Astrocyte (in vitro differentiated cells and primary cell): ENCODE measurements around the gene PDZD2. TPM values are rescaled to one million over a fixed set of nuclear protein-coding genes. Genes with fewer than 3 reads are reported as not detected.

Source experiments
- DNase-seq: peaks from one replicate; pipeline ENCODE4 v3.0.0-alpha.2; 2010; ENCODE audit warnings: low read depth
- FAIRE-seq: peaks from 2 replicates; lab custom pipeline; 2011; peaks lifted over from hg19 to GRCh38; lab: Jason Lieb, UNC
- H2AFZ ChIP-seq: 2 replicates; pipeline ENCODE4 v1.6.0; 2012; ENCODE audit warnings: low read depth, low read length, inconsistent platforms
- H3K27ac ChIP-seq: 2 replicates; pipeline ENCODE4 v1.5.1; 2011; ENCODE audit warnings: low read depth, low read length, inconsistent platforms
- H3K27me3 ChIP-seq: 2 replicates; pipeline ENCODE4 v1.6.0; 2011; ENCODE audit warnings: low read length, inconsistent platforms; ENCODE audit not compliant: insufficient read depth
- H3K36me3 ChIP-seq: 2 replicates; pipeline ENCODE4 v1.5.1; 2011; ENCODE audit warnings: low read length, inconsistent platforms; ENCODE audit not compliant: insufficient read depth
- H3K4me1 ChIP-seq: 2 replicates; pipeline ENCODE4 v1.5.1; 2011; ENCODE audit warnings: low read length, inconsistent platforms; ENCODE audit not compliant: insufficient read depth
- H3K4me2 ChIP-seq: 2 replicates; pipeline ENCODE4 v1.6.0; 2012; ENCODE audit warnings: low read length, inconsistent platforms
- H3K4me3 ChIP-seq: 2 replicates; pipeline ENCODE4 v1.5.1; 2011; ENCODE audit warnings: low read depth, mild to moderate bottlenecking, low read length, inconsistent platforms; ENCODE audit not compliant: insufficient read depth
- H3K79me2 ChIP-seq: 2 replicates; pipeline ENCODE4 v1.6.0; 2012; ENCODE audit warnings: mild to moderate bottlenecking, low read length, inconsistent platforms; ENCODE audit not compliant: insufficient read depth
- H3K9ac ChIP-seq: 2 replicates; pipeline ENCODE4 v1.6.0; 2012; ENCODE audit warnings: mild to moderate bottlenecking, low read length, inconsistent platforms
- H3K9me3 ChIP-seq: 2 replicates; pipeline ENCODE4 v1.5.1; 2012; ENCODE audit warnings: low read depth, mild to moderate bottlenecking, low read length, inconsistent platforms; ENCODE audit not compliant: insufficient read depth
- H4K20me1 ChIP-seq: 2 replicates; pipeline ENCODE4 v1.6.0; 2012; ENCODE audit warnings: low read length, inconsistent platforms; ENCODE audit not compliant: insufficient read depth
- H3K27ac Mint-ChIP-seq: one replicate; pipeline ENCODE4 v1.8.0; 2021; ENCODE audit warnings: mild to moderate bottlenecking, mixed read lengths; ENCODE audit not compliant: unreplicated experiment
- H3K27me3 Mint-ChIP-seq: one replicate; pipeline ENCODE4 v1.8.0; 2021; ENCODE audit warnings: low read depth, mixed read lengths; ENCODE audit not compliant: unreplicated experiment
- H3K36me3 Mint-ChIP-seq: one replicate; pipeline ENCODE4 v1.8.0; 2021; ENCODE audit warnings: low read depth, mixed read lengths; ENCODE audit not compliant: unreplicated experiment
- H3K4me1 Mint-ChIP-seq: one replicate; pipeline ENCODE4 v1.8.0; 2021; ENCODE audit warnings: low read depth, mixed read lengths; ENCODE audit not compliant: unreplicated experiment
- H3K4me3 Mint-ChIP-seq: one replicate; pipeline ENCODE4 v1.8.0; 2021; ENCODE audit warnings: mild to moderate bottlenecking, moderate library complexity, mixed read lengths; ENCODE audit not compliant: unreplicated experiment
- H3K9me3 Mint-ChIP-seq: one replicate; pipeline ENCODE4 v1.8.0; 2021; ENCODE audit warnings: mild to moderate bottlenecking, mixed read lengths; ENCODE audit not compliant: unreplicated experiment
- EZH2 ChIP-seq: IDR thresholded peaks from 2 replicates; pipeline ENCODE4 v1.6.1; 2012; ENCODE audit warnings: mild to moderate bottlenecking, low read length, inconsistent platforms; ENCODE audit not compliant: insufficient read depth
- total RNA-seq: library from RNA; stranded (reverse); gene quantifications from 2 replicates; pipeline ENCODE4 v1.2.1, GENCODE V29; 2021
- TF ChIP-seq, protein P1 (sequence below): IDR thresholded peaks from 2 replicates; pipeline ENCODE4 v1.5.1; 2011; ENCODE audit warnings: low read depth, mild to moderate bottlenecking, inconsistent platforms, low read length, moderate library complexity; ENCODE audit not compliant: insufficient read depth

The PDZD2 gene
- total RNA-seq, 1 donor from 2014 or later: 10.3 TPM

GRCh38 chr5:31750215-31750614 lies 111.3 kb downstream of the PDZD2 start:
- Histone ChIP-seq H2AFZ (no peak overlapping the region), H3K4me2 (no peak overlapping the region), H3K27me3 (peaks cover 10% of the 10 kb centered on the region), H4K20me1 (no peaks in the 10 kb centered on the region), H3K9me3 (peaks cover 2% of the 10 kb centered on the region), H3K4me3 (no peak overlapping the region), H3K36me3 (no peaks in the 10 kb centered on the region), H3K27ac (no peak overlapping the region), H3K4me1 (no peaks in the 10 kb centered on the region), H3K9ac (no peak overlapping the region), H3K79me2 (no peaks in the 10 kb centered on the region)
- Mint-ChIP-seq H3K4me1 (no peaks in the 10 kb centered on the region), H3K27ac (no peak overlapping the region), H3K27me3 (peaks cover 12% of the 10 kb centered on the region), H3K36me3 (no peaks in the 10 kb centered on the region), H3K4me3 (no peak overlapping the region), H3K9me3 (peaks cover 4% of the 10 kb centered on the region)
- TF ChIP-seq, protein P1, sequence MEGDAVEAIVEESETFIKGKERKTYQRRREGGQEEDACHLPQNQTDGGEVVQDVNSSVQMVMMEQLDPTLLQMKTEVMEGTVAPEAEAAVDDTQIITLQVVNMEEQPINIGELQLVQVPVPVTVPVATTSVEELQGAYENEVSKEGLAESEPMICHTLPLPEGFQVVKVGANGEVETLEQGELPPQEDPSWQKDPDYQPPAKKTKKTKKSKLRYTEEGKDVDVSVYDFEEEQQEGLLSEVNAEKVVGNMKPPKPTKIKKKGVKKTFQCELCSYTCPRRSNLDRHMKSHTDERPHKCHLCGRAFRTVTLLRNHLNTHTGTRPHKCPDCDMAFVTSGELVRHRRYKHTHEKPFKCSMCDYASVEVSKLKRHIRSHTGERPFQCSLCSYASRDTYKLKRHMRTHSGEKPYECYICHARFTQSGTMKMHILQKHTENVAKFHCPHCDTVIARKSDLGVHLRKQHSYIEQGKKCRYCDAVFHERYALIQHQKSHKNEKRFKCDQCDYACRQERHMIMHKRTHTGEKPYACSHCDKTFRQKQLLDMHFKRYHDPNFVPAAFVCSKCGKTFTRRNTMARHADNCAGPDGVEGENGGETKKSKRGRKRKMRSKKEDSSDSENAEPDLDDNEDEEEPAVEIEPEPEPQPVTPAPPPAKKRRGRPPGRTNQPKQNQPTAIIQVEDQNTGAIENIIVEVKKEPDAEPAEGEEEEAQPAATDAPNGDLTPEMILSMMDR: no peak
- TF ChIP-seq EZH2: no peak
- FAIRE-seq (no peak), DNase-seq (no peak)

GRCh38 chr5:31751610-31752009 lies 112.7 kb downstream of the PDZD2 start:
- H3K4me3 Mint-ChIP-seq: no peak overlapping the region
- H3K9me3 Mint-ChIP-seq: peaks cover 4% of the 10 kb centered on the region
- peaks cover 8% of the 10 kb centered on the region for H3K27me3 ChIP-seq

DNA sequence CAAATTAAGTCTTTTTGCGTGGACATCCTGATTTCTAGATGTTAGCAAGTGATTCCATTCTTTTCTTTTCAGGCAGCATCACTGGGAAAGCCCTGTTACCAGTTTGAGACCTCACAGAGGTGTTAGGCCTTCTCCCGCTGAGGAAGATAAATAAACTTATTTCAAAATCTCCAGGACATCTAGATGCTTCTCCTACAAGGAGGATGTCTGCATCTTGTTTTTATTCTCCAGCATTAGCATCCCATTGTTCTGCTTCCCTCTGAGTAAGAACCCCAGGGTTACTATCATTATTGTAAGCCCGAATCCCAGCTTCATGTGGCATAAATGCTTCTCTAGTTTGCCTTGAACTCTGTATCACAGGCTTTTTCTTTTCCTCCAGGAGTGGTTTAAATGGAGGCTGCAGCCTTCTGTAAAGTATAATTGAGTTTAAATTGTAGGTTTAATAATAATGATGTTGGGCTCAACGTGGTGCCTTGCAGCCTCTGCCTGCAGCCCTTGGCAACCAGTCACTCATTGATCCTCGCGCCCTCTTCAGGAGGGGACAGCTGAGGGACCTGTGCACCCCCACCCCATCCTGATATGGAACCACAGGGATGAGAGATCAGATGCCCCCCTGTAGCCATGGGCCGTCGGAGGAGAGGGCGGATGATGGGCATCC lies 114.9 kb downstream of the PDZD2 start:
- Histone ChIP-seq H4K20me1 (no peaks in the 10 kb centered on the region), H3K9ac (no peak overlapping the region), H2AFZ (no peak overlapping the region), H3K4me2 (no peak overlapping the region), H3K4me3 (no peak overlapping the region), H3K79me2 (no peaks in the 10 kb centered on the region), H3K9me3 (peaks cover 2% of the 10 kb centered on the region), H3K27ac (no peak overlapping the region), H3K27me3 (peaks cover 7% of the 10 kb centered on the region), H3K4me1 (no peaks in the 10 kb centered on the region), H3K36me3 (no peaks in the 10 kb centered on the region)
- Mint-ChIP-seq H3K36me3 (no peaks in the 10 kb centered on the region), H3K27ac (no peak overlapping the region), H3K4me3 (no peak overlapping the region), H3K9me3 (peaks cover 4% of the 10 kb centered on the region), H3K27me3 (peaks cover 12% of the 10 kb centered on the region), H3K4me1 (no peaks in the 10 kb centered on the region)
- DNase-seq: no peak
- TF ChIP-seq, protein P1: no peak
- TF ChIP-seq EZH2: no peak
- FAIRE-seq: no peak

More at GRCh38 chr5:31751610-31752009, 112.7 kb downstream of the PDZD2 start:
- Histone ChIP-seq H3K9me3 (peaks cover 2% of the 10 kb centered on the region), H3K36me3 (no peaks in the 10 kb centered on the region), H3K4me2 (no peak overlapping the region), H3K4me3 (no peak overlapping the region), H3K9ac (no peak overlapping the region), H2AFZ (no peak overlapping the region), H3K4me1 (no peaks in the 10 kb centered on the region), H3K27ac (no peak overlapping the region), H4K20me1 (no peaks in the 10 kb centered on the region), H3K79me2 (no peaks in the 10 kb centered on the region)
- Mint-ChIP-seq H3K27ac (no peak overlapping the region), H3K4me1 (no peaks in the 10 kb centered on the region), H3K36me3 (no peaks in the 10 kb centered on the region), H3K27me3 (peaks cover 14% of the 10 kb centered on the region)
- DNase-seq: no peak
- FAIRE-seq: no peak
- no peak for TF ChIP-seq EZH2
- TF ChIP-seq, protein P1: no peak
